HG03575 (cell line): ENCODE data around the gene PSMF1.

Experiments
- ATAC-seq: cut with Tn5 transposase; IDR thresholded peaks from one replicate; pipeline ENCODE4 v1.9.1; 2021; ENCODE audit not compliant: unreplicated experiment, insufficient number of reproducible peaks, low FRiP score; ENCODE audit errors: extremely low read depth

The PSMF1 gene

DNA sequence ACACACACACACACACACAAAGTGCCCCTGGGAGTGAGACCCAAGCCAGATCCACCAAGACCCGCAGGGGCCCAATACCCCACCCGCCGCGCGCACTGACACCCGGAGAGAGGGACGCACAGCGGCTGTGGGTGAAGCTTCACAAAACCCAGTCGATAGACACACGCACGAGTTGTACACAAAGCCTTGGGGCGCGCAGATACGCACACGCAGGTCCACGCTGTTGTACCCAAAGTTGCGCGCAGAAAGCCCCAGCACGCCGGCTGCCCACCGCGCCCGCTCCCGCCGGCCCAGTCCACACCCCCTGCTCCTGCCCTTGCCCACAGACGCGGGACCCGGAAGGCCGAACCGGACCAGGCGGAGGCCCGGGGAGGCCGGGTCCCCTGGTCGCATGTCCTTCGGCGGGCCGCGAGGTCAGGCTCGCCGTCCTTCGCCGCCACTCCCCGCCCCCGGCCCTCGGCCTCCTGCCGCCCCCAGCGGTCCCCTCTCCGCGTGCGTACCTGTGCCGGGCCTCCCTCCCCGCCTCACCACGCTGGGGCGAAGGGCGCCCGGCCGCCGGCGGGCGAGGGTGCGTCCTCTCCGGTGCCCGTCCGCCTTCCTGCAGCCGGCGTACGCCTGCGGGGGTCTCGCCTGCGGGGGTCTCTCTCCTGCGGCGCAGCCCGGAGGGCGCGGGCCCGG, 66.4 kb downstream of the PSMF1 start, which contains the start of gene TMEM74B:
Gene TMEM74B, minus strand, starts transcription at position 344 of the 678 bp plus-strand sequence. CDS start 1,180 bp downstream, outside the sequence.
- no peak for ATAC-seq

DNA sequence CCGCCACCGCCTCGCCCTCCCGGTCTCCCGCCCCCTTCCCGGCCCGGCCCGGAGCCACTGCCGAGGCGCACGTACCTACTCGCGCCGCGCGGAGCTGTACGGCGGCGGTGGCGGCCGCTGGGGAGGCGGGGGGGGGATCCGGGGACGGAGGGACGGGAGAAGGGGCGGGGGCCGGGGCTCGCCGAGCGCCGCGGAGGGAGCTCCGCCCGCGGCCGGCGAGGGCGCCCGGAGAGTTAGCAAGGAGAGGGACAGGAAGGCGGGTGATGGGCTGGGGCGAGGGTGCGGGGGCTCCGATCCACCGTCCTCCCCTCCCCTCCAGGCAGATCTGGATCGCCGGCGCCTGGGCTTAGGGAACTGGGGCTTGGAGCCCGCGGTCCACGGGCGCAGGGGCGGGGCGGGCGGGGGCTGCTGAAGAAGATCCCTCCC, 66.9 kb downstream of the PSMF1 start:
- no peak for ATAC-seq

DNA sequence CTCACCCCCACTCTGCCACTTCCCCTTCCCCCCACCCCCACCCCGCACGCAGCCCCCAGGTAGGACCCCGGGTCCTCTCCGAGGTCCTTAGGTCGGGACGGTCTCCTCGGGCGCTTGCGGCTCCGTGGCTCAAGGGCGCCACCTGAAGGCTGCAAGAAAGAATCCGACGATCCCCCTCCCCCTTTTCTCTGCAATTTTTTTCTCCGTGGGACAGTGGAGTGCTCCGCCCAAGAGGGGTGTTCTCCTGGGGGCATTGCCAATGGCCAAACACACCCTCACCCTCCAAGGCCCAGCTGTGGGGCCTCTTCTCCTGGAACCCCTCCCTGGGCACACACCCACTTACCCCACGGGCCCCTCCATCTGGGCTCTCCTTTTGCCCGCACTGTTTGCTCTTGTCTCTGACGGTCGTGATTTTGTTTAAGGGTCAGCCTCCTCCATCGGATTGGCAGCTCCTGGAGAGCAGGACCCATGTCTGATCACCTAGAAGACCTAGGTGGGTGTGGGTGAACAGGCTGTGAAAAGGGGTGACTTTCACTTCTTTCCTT, 67.5 kb downstream of the PSMF1 start:
- ATAC-seq, result no peak

DNA sequence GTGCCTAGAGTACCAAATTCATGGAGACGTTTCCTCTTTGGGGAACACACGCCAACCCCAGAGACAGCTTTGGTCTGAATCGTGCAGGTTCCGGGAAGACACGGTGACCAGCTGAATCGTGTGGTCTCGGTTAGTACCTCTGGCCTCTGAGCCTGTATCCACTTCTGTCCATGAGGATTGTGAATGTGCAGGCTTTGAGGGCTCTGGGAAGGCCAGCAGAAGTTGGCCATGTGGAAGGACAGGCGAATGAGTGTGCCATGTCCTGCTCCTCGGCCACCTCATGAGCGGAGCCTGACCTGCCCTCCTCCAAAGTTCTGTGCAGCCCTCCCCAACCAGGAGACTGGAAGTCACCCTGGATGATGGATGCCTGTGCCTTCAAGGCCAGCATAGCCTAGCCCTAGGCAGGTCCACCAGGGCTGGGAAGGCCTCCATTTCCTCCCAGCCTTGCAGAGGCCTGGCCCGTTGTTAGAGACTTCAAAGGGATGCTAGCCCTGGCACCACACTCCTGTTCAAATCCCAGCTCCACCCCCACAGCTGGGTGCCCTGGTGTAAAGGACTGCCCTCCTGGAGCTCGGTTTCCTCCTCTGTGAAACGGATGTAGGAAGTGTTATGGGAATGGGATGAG, 68.1 kb downstream of the PSMF1 start:
- no peak for ATAC-seq

DNA sequence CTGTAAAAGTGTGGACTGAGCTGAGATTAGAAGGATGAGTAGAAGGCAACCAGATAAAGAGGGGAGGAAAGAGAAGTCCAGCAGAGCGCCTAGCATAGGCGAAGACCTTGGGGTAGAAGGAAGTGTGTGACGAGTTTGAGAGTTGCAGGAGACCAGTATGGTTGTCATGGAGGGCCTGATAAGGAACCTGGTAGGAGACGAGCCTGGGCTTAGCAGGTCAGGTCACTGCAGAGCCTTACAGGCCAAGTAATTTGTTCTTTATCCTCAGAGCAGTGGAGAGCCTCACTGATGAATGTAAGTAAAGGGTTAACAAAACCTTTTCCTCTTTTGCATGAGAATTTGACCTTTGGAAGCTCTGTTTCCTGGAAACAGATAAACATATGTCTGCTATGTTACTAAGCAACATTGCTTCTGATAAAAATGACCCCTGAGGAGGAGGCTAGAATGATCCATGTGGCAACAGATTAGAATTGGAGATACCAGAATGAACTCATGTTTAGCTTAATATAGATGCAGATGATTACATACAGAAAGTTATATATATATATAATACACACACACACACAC, 69.3 kb downstream of the PSMF1 start:
- ATAC-seq, result no peak

DNA sequence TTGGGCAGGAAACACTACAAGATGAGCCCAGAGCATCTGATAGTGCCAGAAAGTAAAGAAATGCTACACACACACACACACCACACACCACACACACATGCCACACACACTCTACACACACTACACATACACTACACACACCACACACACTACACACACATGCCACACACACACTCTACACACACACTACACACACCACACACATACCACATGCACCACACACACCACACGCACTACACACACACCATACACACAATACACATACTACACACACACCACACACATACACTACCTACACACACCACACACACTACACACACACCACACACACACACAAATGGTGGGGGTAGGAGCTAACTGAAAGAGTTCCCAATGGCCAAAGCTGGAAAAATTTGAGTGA, 69.9 kb downstream of the PSMF1 start:
- ATAC-seq, result no peak

DNA sequence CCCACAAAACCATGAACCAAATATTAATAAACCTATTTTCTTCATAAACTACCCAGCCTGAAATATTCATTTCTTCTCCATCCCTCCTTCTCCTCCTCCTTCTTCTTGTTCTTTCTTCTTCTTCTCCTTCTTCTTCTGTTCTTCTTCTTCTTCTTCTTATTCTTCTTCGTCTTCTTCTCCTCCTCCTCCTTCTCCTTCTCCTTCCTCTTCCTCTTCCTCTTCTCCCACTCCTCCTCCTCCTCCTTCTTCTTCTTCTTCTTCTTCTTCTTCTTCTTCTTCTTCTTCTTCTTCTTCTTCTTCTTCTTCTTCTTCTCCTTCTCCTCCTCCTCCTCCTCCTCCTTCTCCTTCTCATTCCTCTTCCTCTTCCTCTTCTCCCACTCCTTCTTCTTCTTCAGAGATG, 71.4 kb downstream of the PSMF1 start:
- ATAC-seq, result no peak

DNA sequence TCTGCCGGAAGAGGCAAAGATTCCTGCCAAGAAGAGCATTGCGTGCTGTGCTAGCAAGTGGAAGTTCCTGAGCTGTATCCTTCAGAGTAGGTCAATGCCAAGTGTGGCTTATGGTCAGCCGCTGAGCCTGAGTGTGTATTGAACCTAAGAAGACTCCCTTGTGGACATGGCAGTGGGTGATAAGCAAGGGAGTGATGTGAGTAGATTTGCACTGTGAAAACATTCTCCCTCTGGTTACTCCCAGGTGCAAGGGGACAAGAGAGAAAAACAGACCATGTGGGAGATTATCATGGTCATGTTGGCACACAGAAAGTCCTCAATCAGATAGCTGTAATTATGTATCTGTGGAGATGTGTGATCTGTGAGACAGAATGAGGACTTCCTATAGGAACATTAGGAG, 72.4 kb downstream of the PSMF1 start:
- ATAC-seq, result no peak

DNA sequence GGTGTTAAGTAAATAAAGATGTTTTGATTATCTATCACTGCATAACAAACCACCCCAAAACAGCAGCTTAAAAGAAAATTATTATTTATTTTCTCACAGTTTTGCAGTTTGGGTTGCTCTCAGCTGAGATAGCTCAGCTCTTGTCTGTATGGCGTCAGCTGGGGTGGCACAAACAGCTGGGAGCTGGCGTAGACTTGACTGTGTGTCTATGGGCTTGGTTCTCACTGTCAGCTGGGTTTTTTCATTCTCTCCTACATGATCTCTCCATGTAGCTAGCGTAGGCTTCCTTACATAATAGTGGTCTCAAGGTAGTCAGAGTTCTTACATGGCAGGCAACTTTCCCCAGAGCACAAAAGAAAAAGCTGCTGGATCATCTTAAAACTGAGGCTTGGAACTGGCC, 72.9 kb downstream of the PSMF1 start:
- no peak for ATAC-seq

DNA sequence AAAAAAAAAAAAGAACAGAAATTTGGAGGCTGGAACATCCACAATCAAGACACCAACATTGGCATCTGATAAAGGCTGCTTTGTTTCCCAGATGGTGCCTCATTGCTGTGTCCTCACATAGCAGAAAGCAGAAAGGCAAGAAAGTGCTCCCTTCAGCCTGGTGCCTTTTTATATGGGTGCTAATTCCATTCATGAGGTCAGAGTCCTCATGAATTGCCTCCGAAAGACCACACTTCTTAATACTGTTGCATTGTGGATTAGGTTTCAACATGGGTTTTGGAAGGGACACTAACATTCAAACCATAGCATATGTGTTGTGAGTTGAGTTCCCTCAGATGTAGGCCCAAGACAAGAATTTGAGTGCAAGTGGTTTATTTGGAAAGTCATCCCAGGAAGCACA, 76.8 kb downstream of the PSMF1 start:
- ATAC-seq, result no peak

DNA sequence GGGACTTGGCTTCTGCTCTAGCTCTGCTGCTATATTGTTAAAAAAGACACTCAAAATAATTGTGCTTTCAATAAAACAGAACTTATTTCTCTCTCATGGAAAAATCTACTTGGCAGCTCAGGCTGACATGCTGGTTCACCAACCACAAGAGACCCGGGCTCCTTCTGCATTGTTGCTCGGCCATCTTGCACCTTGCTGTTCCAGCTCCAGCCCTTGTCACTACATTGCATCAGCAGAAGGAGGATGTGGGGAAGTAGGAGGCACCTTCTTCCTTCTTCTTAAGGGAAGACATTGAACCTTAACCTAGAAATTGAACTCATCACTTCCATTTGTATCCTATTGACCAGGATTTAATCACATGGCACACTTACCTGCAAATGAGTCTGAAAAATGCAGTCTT, 78.2 kb downstream of the PSMF1 start:
- no peak for ATAC-seq

DNA sequence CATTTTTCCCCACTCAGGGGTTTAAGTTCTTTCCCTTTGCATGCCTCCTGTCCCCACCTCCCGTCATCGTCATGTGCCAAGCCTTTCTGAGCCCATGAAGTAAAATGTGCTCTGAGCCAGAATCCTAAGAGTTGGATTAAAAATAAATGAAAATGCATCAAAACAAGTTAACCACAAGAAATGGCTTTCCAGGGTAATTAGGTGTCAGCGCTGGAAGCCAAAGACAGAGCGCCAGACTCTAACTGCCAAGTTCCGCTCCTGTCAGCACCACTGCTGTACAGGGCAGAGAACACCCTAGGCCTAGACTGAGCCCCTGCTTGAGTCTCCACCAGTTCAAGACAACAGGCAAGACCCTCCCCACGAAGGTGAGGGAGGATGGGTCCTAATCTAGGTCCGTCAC, 79.4 kb downstream of the PSMF1 start:
- no peak for ATAC-seq

DNA sequence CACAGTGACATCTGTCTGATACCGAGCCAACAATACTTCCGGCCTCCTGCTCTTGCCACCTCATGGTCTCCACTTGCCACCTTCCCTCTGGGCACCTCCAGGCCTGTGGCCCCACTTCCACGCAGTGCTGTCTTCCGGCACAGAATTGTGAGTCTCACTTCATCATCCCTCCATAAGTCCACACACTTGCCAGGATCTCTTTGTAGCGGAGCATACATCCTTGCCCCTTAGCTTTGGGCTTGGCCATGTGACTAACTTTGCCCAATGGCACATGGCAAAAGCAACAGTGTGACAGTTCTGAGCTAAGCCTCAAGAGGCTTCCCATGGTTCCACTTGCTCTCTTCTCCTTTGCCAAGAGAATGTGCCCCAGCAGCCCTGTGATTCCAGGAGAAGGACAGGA, 80.3 kb downstream of the PSMF1 start:
- no peak for ATAC-seq

DNA sequence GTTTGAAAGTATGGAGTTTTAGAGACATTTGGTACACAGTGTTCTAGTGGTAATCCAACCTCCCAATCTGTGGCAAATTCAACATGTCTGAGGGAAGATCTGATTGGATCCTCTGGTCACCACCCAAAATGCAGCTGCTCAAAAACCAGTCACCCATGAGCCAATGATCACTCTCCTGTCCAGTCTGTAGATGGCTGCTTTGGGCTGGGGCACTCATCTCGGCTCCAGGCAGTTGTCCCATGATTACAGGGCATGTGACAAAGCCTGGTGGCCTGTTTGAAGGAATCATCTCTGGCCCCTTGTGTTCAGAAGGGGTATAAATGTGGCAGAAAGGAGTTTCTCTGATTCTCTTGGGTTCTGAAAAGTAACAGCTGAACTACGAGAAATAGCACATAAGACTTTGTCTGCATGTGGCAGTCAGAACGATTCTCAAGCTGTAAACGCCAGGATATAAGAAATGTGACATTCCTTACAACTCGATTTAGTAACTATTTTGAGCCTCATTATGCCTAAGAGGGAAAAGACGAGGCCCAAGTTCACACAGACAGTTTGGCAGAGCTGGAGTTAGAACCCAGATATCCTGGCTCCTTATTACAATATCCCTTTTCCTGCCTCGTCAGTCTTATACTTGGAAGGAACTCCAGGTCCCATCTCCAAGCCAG, 80.9 kb downstream of the PSMF1 start:
- no peak for ATAC-seq

DNA sequence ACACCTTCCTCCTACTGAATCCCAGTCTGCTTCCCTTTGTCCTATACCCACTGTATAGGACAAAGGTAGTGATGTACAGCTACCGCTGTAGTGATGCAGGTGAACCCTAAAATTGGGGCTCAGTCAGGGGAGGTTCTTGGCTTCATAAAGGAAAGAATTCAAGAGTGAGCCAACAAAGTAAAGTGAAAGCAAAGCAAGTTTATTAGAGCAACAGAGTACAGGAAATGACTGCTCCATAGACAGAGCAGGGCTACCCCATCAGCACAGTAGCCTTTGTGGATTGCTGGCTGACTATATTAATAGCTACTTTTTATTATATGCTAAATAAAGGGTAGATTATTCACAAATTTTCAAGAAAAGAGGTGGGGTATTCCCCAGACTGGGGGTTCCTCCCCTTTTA, 81.6 kb downstream of the PSMF1 start:
- ATAC-seq, result no peak

DNA sequence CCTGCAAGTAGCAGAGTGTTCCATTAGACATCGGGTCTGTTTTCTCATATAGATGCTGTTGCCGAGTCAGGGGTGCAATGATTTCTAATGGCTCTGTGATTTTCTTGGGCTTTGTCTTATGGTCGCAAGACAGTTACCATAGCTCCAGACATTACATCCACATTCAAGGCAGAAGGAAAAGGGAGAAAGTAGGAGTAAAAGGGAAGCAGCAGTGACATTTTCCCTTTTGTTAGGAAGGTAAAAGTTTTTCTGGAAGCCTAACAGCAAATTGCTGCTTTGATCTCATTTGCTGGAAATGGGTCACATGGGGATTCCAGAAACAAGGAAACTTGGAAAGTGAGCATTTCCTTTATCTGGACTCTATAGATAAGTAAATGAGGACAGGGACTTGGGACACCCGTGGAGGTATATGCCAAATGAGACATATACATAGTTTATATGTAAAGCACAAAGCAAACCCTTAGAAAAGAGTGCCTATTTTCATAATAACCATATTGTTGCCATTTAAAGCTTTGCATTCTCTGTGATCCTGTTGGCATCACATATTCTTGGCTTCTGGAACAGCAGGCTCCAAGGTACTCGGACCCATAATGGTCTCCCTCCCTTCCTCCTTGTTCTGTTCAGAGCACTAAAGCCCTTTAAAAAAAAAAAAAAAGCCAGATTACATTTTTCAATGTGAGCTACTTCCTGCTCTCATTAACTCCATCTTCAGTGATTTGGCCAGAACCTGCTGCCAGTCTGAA, 84.5 kb downstream of the PSMF1 start, which contains the start of gene C20orf202:
Gene C20orf202, plus strand, starts transcription at position 693 of the 743 bp plus-strand sequence. CDS start 132 bp downstream, outside the sequence.
- no peak for ATAC-seq

DNA sequence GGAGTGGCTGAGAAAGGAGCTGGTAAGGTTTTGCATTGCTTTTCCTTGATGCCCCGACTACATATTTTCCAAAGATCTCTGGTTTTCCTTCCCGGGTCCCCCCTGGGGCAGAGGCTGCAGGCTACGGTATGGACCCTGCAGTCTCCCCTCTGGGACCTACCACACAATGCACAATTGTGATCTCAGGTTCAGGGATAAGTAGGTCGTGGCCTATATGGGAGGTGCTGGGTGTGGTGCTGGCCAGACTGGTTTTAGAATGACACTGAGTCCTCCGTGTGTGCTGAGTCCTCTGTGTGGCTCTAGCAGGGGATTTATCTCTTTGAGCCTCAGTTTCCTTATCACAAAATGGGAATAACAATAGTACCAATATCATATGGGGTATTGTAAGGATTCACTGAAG, 85.2 kb downstream of the PSMF1 start:
- no peak for ATAC-seq

DNA sequence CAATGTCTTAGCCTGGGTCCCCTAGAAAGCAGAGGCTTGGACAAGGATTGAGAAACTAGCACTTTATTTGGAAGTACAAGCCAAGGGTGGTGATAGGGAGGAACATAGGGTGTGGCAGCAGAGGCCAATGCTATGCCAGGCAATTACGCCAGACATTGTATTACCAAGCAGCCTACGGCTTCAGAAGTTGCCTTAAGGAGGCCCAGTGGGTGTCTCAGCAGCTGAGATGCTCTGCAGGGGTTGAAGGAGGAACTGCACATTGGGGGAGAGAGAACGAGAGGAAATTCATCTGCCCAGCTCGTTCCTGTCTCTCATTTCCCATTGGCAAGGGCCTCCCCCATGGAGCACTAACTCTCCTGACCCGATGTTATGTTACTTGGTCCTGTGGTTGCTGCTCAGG, 85.7 kb downstream of the PSMF1 start:
- no peak for ATAC-seq

DNA sequence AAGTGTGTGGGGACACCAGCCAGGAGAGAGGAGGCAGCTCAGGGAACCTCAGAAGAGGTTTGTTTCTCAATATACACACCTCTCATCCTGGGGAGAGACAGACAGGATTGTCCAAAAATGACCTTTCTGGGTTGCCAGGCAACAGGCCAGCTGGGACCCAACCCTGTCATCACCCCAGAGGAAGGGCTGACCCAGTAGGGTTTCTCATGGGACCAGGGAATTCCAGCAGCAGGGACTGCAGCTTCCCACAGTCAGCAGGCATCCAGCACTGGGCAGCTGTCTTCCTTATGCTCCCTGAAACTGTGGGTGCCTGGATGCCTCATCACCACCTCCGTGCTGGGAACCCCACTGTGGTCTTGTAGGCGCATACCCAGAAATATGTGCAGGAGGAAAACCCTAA, 86.2 kb downstream of the PSMF1 start:
- ATAC-seq, result no peak
